PFSK-1 (cell line): Measurements from ENCODE around the gene PI4KA.

Experiments
- POLR2AphosphoS5 ChIP-seq: IDR thresholded peaks from 2 replicates; pipeline ENCODE4 v1.6.1; 2012; ENCODE audit warnings: low read depth, mild to moderate bottlenecking, control low read depth, low read length, moderate library complexity
- TAF1 ChIP-seq: IDR thresholded peaks from 2 replicates; pipeline ENCODE4 v1.6.1; 2012; ENCODE audit warnings: low read length, control low read depth, borderline replicate concordance; ENCODE audit not compliant: insufficient read depth

DNA sequence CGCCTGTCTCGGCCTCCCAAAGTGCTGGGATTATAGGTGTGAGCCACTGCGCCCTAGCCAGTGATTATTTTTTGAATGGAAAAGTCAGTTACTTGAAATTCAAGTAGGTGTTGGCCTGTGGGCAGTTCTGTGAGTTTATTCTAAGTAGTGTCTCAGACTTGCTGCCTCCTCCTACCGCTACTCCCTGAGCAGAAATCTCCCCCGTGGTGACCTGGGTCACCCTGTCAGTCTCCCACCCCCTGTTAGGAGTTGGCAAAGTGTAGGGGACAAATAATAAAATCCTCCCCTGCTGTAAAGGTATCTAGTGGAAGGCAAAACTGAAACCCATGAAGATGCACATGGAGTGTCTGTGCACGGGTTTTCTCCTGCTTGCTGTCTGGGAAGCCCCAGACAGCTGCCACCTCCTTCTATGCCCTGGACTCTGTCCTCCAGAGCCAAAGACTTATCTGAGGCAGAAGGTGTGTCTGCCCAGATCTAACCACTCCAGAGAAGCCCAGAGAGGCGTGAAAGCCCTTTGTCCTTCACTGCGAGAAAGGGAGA is 26.5 kb upstream of the PI4KA start:
- no peak for TF ChIP-seq TAF1
- no peak for TF ChIP-seq POLR2AphosphoS5
